IPS-11a (cell line): ENCODE results near the gene CYP1A1.
A peak's percentile ranks its signal among the peaks of the same experiment; 100 is the strongest.

Source experiments
- H3K4me3 ChIP-seq: one replicate; pipeline ENCODE4 v1.5.1; 2013; ENCODE audit warnings: low read depth, low read length, control low read depth

The CYP1A1 gene

DNA sequence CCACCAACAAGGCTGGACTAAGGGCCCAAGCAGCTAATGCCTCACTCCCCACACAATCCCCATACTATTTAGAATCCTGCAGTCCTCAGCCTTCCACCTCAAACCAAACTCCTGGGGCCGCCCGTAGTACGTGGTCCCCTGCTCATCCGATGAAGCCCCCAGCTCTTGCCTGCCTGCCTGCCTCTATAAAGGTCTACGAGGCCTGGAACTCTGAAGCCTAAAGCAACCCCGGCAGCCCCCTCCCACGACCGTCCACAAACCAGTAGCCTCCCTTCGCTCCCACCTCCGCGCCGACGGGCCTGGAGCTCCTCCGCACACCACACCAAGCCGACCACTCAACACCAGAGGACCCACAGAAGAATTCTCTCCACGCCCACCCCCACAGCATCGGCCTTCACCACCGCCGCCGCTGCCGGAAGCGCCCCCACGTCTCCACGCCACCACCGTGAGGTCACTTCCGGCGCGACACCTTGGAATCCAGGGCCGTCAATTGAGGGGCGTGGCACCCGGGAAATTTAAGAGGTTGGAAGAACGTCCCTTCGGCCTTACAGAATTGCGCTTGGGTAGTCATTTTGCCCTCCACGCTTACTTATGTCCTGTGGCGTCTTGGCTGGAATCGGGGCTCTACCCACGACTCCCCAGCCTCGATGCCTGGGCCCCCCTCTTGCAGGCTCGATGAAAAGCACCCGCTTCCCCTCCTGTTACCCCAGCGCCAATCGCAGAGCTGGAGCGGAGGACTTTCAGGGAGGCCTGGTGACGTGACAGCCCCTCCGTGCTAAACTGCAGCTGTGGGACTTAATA lies 29.5 kb downstream of the CYP1A1 start, which contains the start of gene EDC3:
EDC3 (minus strand) TSS at position 428 of the 801 bp plus-strand sequence. CDS start 20,900 bp downstream, outside the sequence.
- peak within 1 kb of the TSS; percentile 92 for H3K4me3 ChIP-seq

DNA sequence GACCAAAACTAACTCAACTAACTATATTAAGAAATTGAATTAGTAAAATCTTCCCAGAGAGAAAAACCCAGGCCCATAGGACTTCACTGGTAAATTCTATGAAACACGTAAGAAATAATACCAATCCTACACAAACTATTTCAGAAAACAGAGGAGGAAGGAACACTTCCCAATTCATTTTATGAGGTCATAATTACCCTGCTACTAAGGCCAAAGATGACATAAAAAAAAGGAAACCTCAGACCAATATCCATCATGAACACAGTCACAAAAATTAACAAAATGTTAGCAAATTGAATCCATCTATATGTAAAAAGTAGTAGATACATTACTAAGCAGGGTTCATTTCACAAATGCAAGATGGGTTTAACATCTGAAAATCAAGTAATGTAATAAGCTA lies 33.0 kb downstream of the CYP1A1 start:
- no peak overlapping the region for H3K4me3 ChIP-seq

DNA sequence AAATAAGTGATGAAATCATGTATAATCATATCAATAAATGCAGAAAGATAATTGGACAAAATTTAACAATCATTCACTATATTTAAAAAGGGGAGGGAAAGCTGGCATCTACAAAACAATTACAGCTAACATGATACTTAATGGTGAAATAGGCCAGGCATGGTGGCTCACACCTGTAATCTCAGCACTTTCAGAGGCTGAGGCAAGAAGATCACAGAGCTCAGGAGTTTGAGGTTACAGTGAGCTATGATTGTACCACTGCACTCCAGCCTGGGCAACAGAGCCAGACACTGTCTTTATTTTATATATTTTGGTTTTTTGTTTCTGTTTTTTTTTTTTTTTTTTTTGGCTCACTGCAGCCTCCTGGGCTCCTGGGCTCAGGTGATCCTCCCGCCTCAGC lies 41.6 kb downstream of the CYP1A1 start:
- no peak overlapping the region for H3K4me3 ChIP-seq

DNA sequence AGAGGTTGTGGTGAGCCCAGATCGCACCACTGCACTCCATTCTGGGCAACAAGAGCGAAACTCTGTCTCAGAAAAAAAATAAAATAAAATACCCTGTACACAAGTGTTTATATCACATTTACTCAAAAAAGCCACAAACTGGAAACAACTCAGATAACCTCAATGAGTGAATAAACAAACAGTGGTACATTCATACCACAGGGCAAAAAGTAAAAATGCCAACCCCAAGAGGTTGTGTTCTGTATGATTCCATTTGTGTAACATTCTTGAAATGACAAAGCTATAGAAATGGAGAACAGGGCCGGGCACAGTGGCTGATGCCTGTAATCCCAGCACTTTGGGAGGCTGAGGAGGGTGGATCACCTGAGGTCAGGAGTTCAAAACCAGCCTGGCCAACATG lies 42.4 kb downstream of the CYP1A1 start:
- no peak overlapping the region for H3K4me3 ChIP-seq

DNA sequence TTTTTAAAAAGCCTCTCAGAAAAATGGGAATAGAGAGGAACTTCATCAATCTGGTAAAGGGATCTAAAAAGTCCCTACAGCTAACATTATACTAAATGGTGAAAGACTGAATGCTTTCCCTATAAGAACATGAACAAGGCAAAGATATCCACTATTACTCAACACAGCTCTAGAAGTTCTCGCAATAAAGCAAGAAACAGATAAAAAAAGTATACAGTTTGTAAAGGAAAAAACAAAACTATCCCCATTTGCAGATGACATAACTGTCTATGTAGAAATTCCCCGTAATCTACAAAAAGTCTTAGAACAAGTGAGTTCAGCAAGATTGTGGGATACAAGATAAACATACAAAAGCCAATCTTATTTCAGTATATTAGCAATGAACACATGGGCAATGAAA lies 44.9 kb downstream of the CYP1A1 start:
- no peak overlapping the region for H3K4me3 ChIP-seq

DNA sequence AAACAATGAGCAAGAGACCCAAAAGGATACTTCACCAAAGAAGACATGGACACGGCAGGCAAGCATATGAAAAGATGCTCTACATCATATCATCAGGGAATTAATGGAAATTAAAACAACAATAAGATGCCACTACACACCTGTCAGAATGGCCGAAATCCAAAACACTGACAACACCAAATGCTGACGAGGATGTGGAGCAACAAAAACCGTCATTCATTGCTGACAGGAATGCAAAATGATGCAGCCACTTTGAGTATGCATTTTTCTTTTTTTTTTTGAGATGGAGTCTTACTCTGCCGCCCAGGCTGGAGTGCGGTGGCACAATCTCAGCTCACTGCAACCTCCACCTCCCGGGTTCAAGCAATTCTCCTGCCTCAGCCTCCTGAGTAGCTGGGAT lies 48.5 kb downstream of the CYP1A1 start:
- no peak overlapping the region for H3K4me3 ChIP-seq

DNA sequence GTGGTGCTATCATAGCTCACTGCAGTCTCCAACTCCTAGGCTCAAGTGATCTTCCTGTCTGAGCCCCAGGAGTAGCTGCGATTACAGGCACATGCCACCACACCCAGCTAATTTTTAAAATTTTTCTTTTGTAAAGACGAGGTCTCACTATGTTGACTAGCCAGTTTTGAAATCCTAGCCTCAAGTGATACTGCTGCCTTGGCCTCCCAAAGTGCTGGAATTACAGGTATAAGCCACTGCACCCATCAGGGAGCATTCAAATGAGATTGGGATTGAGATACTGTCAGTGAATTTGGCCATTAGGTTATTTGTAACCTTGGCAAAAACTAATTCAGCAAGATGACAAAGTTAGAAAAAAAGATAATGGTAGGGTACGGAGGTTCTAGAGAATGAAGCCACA lies 51.2 kb downstream of the CYP1A1 start:
- H3K4me3 ChIP-seq: no peak overlapping the region

DNA sequence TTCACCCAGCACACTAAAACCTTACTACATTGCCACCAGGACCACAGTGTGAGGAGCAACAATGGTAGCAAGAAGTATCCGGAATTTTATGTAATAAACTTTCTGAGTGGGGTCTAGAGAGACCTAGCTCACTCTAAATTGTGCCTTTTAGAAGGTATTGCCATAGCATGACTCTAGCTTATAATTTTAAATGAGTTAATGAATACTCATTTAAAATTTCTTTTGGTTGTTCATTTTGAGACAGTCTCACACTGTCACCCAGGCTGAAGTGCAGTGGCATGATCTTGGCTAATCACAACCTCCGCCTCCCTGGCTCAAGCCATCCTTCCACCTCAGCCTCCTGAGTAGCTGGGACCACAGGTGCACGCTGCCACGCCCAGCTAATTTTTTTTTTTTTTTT lies 55.7 kb downstream of the CYP1A1 start:
- H3K4me3 ChIP-seq: no peak overlapping the region
